Liver (tissue), 9 donors: ENCODE measurements around the gene NUP155. TPM values are rescaled to one million over a fixed set of nuclear protein-coding genes. Genes with fewer than 3 reads are reported as not detected.
"Not testable (repeated sequence)": the region's sequence is repeated elsewhere in the genome, so short reads cannot be mapped to it uniquely, and the experiment has no call there.

Experiments
- DNase-seq: peaks from one replicate; pipeline ENCODE4 v3.0.0-alpha.2; 2017; ENCODE audit warnings: low spot score
- H3K27ac ChIP-seq, 2 donors: one replicate each; pipeline ENCODE4 v1.7.0; 2013; ENCODE audit warnings: inconsistent platforms in 2 of 2, low read length in 2 of 2, control low read depth in 1 of 2, low read depth in 1 of 2, mild to moderate bottlenecking in 1 of 2
- H3K27me3 ChIP-seq, 4 donors: one replicate each; pipeline versions ENCODE4 v1.6.1 to v1.7.0; 2013; ENCODE audit warnings: low read length in 3 of 4, inconsistent platforms in 1 of 4, mild to moderate bottlenecking in 1 of 4, moderate library complexity in 1 of 4; ENCODE audit not compliant: control insufficient read depth in 4 of 4, insufficient read depth in 4 of 4
- H3K36me3 ChIP-seq, 4 donors: one replicate each; pipeline versions ENCODE4 v1.6.1 to v1.7.0; 2013; ENCODE audit warnings: low read length in 3 of 4, mild to moderate bottlenecking in 3 of 4, low read depth in 1 of 4, moderate library complexity in 1 of 4; ENCODE audit not compliant: control insufficient read depth in 4 of 4, insufficient read depth in 3 of 4
- H3K4me1 ChIP-seq, 4 donors: one replicate each; pipeline versions ENCODE4 v1.6.1 to v1.7.0; 2013; ENCODE audit warnings: low read length in 3 of 4, mild to moderate bottlenecking in 3 of 4, moderate library complexity in 1 of 4; ENCODE audit not compliant: control insufficient read depth in 4 of 4, insufficient read depth in 4 of 4
- H3K4me3 ChIP-seq, 3 donors: one replicate each; pipeline versions ENCODE4 v1.6.1 to v1.7.0; 2013; ENCODE audit warnings: low read length in 3 of 3, control low read depth in 1 of 3, low read depth in 1 of 3, mild to moderate bottlenecking in 1 of 3
- H3K9ac ChIP-seq, 2 donors: one replicate each; pipeline ENCODE4 v1.7.0; 2013; ENCODE audit warnings: low read length in 2 of 2, mild to moderate bottlenecking in 2 of 2, moderate library complexity in 2 of 2, control low read depth in 1 of 2, low read depth in 1 of 2
- H3K9me3 ChIP-seq, 4 donors: one replicate each; pipeline versions ENCODE4 v1.6.1 to v1.7.0; 2013; ENCODE audit warnings: low read length in 3 of 4; ENCODE audit not compliant: control insufficient read depth in 4 of 4
- FOXA1 ChIP-seq: IDR thresholded peaks from 2 replicates; pipeline ENCODE4 v1.6.1; 2016; ENCODE audit warnings: antibody characterized with exemption
- FOXA2 ChIP-seq: IDR thresholded peaks from 2 replicates; pipeline ENCODE4 v1.6.1; 2016; ENCODE audit warnings: antibody characterized with exemption
- HNF4A ChIP-seq, 2 donors: conservative IDR thresholded peaks; 2 replicates each; pipeline ENCODE4 v1.6.1; 2016; ENCODE audit warnings: antibody characterized with exemption in 2 of 2, mild to moderate bottlenecking in 2 of 2
- JUND ChIP-seq, 2 donors: IDR thresholded peaks; 2 replicates each; pipeline ENCODE4 v1.6.1; 2016; ENCODE audit warnings: antibody characterized with exemption in 2 of 2
- MAX ChIP-seq: IDR thresholded peaks from 2 replicates; pipeline ENCODE4 v1.6.1; 2016; ENCODE audit warnings: antibody characterized with exemption
- NR2F2 ChIP-seq: IDR thresholded peaks from 2 replicates; pipeline ENCODE4 v1.6.1; 2016; ENCODE audit warnings: antibody characterized with exemption
- RAD21 ChIP-seq, 2 donors: IDR thresholded peaks; 2 replicates each; pipeline ENCODE4 v1.6.1; 2016; ENCODE audit warnings: antibody characterized with exemption in 2 of 2, mild to moderate bottlenecking in 2 of 2
- REST ChIP-seq: IDR thresholded peaks from 2 replicates; pipeline ENCODE4 v1.6.1; 2016; ENCODE audit warnings: antibody characterized with exemption, mild to moderate bottlenecking
- SP1 ChIP-seq: IDR thresholded peaks from 2 replicates; pipeline ENCODE4 v1.6.1; 2018; ENCODE audit warnings: antibody characterized with exemption, mild to moderate bottlenecking
- TAF1 ChIP-seq: conservative IDR thresholded peaks from 2 replicates; pipeline ENCODE4 v1.6.1; 2016; ENCODE audit warnings: antibody characterized with exemption, mild to moderate bottlenecking
- YY1 ChIP-seq: IDR thresholded peaks from 2 replicates; pipeline ENCODE4 v1.6.1; 2016; ENCODE audit warnings: antibody characterized with exemption, mild to moderate bottlenecking
- ZBTB33 ChIP-seq: IDR thresholded peaks from 2 replicates; pipeline ENCODE4 v1.6.1; 2016; ENCODE audit warnings: antibody characterized with exemption
- WGBS: extraction: QIAGEN DNeasy Blood & Tissue Kit; methylation state at CpG from one replicate; pipeline ENCODE4 v1.1.7; 2013; 5-methylcytosine and 5-hydroxymethylcytosine counted together
- polyA plus RNA-seq, 2 donors: library from polyadenylated mRNA; stranded (reverse) in 1 of 2; unstranded in 1 of 2; fragments of 200-250 nt in 1 of 2; fragments of >200 nt in 1 of 2; fragmentation: Nextera tagmentation in 1 of 2; extraction: Ambion mirVana in 1 of 2; gene quantifications; one replicate each; pipeline versions ENCODE4 v1.2.1 to v1.2.3, GENCODE V29; 2013 to 2015
- total RNA-seq, 2 donors: library from RNA; depleted of rRNA; stranded (reverse); fragments of >200 nt; gene quantifications; one replicate each; pipeline ENCODE4 v1.2.3, GENCODE V29; 2014
- TF ChIP-seq, protein P1 (sequence below): IDR thresholded peaks from 2 replicates; pipeline ENCODE4 v1.6.1; 2016; ENCODE audit warnings: antibody characterized with exemption
- donor health status: healthy.
- donor health status: healthy.
- donor health status: healthy.
- donor health status: healthy.
- donor health status: healthy.

NUP155 gene
- total and polyA plus RNA-seq, 4 donors = 2.9 to 29.6 (median 8.1) TPM

DNA sequence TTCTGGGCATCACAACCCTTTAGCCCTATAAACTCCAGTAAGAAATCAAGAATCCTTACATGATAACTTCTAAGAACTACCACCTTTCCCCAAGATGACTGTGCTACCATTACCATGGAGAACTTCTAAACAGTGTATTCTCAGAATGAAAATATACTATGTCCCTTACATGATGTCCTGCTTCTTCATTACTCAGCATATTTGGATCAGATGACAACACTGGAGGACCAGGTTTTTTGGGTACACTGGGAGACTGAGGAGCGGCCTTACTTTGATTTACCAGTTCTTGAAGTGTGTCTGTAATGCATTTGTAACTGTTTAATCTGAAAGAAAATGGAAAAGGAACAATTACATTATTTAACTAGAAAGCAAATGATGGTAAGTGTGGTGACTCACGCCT, 66.0 kb downstream of the NUP155 start:
- TF ChIP-seq FOXA2 = no peak
- no peak for TF ChIP-seq JUND (IDR thresholded peaks at IDR 0.05)
- TF ChIP-seq MAX = no peak
- TF ChIP-seq YY1 = no peak
- TF ChIP-seq NR2F2 = no peak
- TF ChIP-seq, protein P1, sequence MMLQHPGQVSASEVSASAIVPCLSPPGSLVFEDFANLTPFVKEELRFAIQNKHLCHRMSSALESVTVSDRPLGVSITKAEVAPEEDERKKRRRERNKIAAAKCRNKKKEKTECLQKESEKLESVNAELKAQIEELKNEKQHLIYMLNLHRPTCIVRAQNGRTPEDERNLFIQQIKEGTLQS = no peak
- Histone ChIP-seq H3K27me3 (no peaks in the 10 kb centered on the region), H3K27ac (no peak overlapping the region), H3K4me1 (no peaks in the 10 kb centered on the region), H3K4me3 (no peak overlapping the region), H3K36me3 (peaks cover 26 to 62% (median 45%) of the 10 kb centered on the region in 4 donors), H3K9ac (no peak overlapping the region), H3K9me3 (no peaks in the 10 kb centered on the region)
- WGBS = 99% methylated on average over 2 of the region's 2 CpGs
- no peak for DNase-seq

- not testable (repeated sequence) for H3K9me3 ChIP-seq, H3K27me3 ChIP-seq, H3K27ac ChIP-seq, H3K4me3 ChIP-seq, DNase-seq, H3K9ac ChIP-seq, H3K4me1 ChIP-seq
- 94% methylated on average over 7 of the region's 7 CpGs for WGBS
- peaks cover 12 to 52% (median 33%) of the 10 kb centered on the region in 4 donors for H3K36me3 ChIP-seq
Measured at GRCh38 chr5:37296313-37296712, 74.6 kb downstream of the NUP155 start.

DNA sequence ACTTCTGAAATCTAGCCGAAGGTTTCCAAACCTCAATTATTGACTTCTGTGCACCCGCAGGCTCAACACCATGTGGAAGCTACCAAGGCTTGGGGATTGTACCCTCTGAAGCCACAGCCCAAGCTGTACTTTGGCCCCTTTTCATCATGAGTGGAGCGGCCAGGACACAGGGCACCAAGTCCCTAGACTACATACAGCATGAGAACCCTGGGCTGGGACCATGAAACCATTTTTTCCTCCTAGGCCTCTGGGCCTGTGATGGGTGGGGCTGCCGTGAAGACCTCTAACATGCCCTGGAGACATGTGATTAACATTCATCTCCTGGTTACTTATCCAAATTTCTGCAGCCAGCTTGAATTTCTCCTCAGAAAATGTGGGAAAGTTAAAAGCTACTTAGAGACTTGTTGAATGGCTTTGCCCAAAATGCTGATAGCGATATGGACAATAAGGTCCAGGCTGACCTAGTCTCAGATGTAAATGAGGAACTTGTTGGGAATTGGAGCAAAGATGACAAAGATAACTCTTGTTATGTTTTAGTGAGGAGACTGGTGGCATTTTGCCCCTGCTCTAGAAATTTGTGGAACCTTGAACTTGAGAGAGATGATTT, 87.6 kb downstream of the NUP155 start:
- no peak for TF ChIP-seq RAD21 (IDR thresholded peaks at IDR 0.05)
- no peak overlapping the region for H3K9ac ChIP-seq
- DNase-seq = no peak
- 94% methylated on average over 5 of the region's 5 CpGs for WGBS
- no peak overlapping the region for H3K27ac ChIP-seq
- no peaks in the 10 kb centered on the region for H3K9me3 ChIP-seq
- no peaks in the 10 kb centered on the region for H3K4me1 ChIP-seq
- H3K27me3 ChIP-seq = no peaks in the 10 kb centered on the region
- H3K4me3 ChIP-seq = no peak overlapping the region
- H3K36me3 ChIP-seq = no peaks in the 10 kb centered on the region

- no peak overlapping the region for H3K4me3 ChIP-seq
- peaks cover 0 to 2% (median under 1%) of the 10 kb centered on the region in 4 donors for H3K9me3 ChIP-seq
- no peaks in the 10 kb centered on the region for H3K4me1 ChIP-seq
- H3K36me3 ChIP-seq = no peaks in the 10 kb centered on the region
- TF ChIP-seq HNF4A (conservative IDR thresholded peaks at IDR 0.05) (no peak), YY1 (no peak), FOXA1 (no peak), JUND (IDR thresholded peaks at IDR 0.05) (no peak), FOXA2 (no peak), NR2F2 (no peak), TAF1 (no peak), MAX (no peak), ZBTB33 (no peak), REST (no peak), SP1 (no peak)
- TF ChIP-seq, protein P1 = no peak
- H3K27ac ChIP-seq = no peak overlapping the region
- H3K27me3 ChIP-seq = no peaks in the 10 kb centered on the region
- DNase-seq = no peak
- no peak overlapping the region for H3K9ac ChIP-seq
- 95% methylated on average over 2 of the region's 2 CpGs for WGBS
Measured at GRCh38 chr5:37275511-37275910, 95.4 kb downstream of the NUP155 start.
